Bronchial epithelial cell (primary cell): Measurements from ENCODE around the gene MRPL9. TPM values are rescaled to one million over a fixed set of nuclear protein-coding genes. Genes with fewer than 3 reads are reported as not detected.
A peak's percentile ranks its signal among the peaks of the same experiment; 100 is the strongest.

Experiments
- DNase-seq: peaks from one replicate; pipeline ENCODE4 v3.0.0-alpha.2; 2010; ENCODE audit warnings: low read depth
- FAIRE-seq: peaks from 2 replicates; lab custom pipeline; 2011; peaks lifted over from hg19 to GRCh38; lab: Jason Lieb, UNC
- H3K27me3 ChIP-seq: 2 replicates; pipeline ENCODE4 v1.5.1; 2011; ENCODE audit warnings: low read length; ENCODE audit not compliant: control insufficient read depth, insufficient read depth
- H3K36me3 ChIP-seq: 2 replicates; pipeline ENCODE4 v1.5.1; 2011; ENCODE audit warnings: low read length; ENCODE audit not compliant: control insufficient read depth, insufficient read depth
- H3K4me3 ChIP-seq: 2 replicates; pipeline ENCODE4 v1.5.1; 2011; ENCODE audit warnings: mild to moderate bottlenecking, low read depth, low read length, control low read depth
- CTCF ChIP-seq: IDR thresholded peaks from 2 replicates; pipeline ENCODE4 v1.5.1; 2011; ENCODE audit warnings: mild to moderate bottlenecking, moderate library complexity, low read length, control low read depth, inconsistent platforms; ENCODE audit not compliant: insufficient read depth, severe bottlenecking
- total RNA-seq: library from RNA; depleted of rRNA; stranded (reverse); fragments of >200 nt; gene quantifications from 2 replicates; pipeline ENCODE4 v1.2.1, GENCODE V29; 2014

Gene MRPL9
- total RNA-seq, 1 donor from 2014 or later: 83.2 TPM

GRCh38 chr1:151718666-151719065 is 44.6 kb downstream of the MRPL9 start:
- Histone ChIP-seq H3K36me3 (no peaks in the 10 kb centered on the region), H3K4me3 (no peak overlapping the region), H3K27me3 (peaks cover 39% of the 10 kb centered on the region)
- FAIRE-seq (no peak), DNase-seq (no peak)
- TF ChIP-seq CTCF: no peak

DNA sequence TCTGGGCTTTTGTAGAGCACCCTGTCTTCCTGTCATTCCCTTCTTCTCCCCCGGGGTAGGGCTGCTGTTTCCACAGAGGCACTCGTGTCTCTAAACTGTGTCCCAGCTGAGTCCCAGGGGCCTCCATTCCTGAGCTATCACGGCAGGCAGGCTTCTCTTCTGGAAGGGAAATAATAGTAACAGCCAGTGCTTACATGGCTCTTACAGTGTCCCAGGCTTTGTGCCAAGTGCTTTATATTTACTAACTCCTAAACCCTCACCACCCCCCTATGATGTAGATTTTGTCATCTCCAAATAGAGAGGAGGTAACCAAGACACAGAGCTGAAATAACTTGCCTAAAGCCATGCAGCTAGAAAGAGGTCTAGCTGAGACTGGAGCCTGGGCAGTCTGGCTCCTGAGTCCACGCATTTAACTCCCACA is 45.3 kb downstream of the MRPL9 start:
- no peaks in the 10 kb centered on the region for H3K36me3 ChIP-seq
- no peak overlapping the region for H3K4me3 ChIP-seq
- TF ChIP-seq CTCF: no peak
- peak; percentile 35 for DNase-seq
- FAIRE-seq: no peak
- peaks cover 39% of the 10 kb centered on the region for H3K27me3 ChIP-seq

GRCh38 chr1:151716771-151717631 is 46.3 kb downstream of the MRPL9 start, which contains the start of gene CELF3:
Gene CELF3 (minus strand): TSS chr1:151716803. CDS start chr1:151716020, 783 bp downstream.
- no peak for DNase-seq
- Histone ChIP-seq H3K27me3 (peaks cover 39% of the 10 kb centered on the region), H3K4me3 (no peak within 1 kb of the TSS), H3K36me3 (no peaks in the 10 kb centered on the region)
- FAIRE-seq: no peak
- no peak for TF ChIP-seq CTCF

DNA sequence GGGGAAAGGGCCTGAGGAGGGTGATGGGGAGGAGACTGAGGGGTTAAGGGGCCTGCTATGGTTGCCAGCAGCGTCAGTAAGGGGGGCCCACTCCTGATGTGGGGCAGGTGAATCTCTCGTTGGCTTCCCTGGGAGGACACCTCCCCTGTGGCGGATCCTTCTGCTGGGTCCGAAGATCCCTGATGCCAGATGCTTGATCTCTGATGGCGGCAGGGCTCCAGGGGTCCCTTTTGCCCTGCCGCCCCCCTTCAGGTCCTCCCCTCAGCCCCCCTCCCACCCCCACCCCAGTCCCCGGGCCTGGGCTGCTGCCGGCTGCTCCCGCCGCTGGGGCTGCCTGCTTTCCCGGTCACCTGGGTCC is 46.9 kb downstream of the MRPL9 start:
- Histone ChIP-seq H3K36me3 (no peaks in the 10 kb centered on the region), H3K27me3 (peaks cover 33% of the 10 kb centered on the region), H3K4me3 (no peak overlapping the region)
- DNase-seq: no peak
- FAIRE-seq: no peak
- TF ChIP-seq CTCF: no peak

GRCh38 chr1:151715726-151716404 is 47.4 kb downstream of the MRPL9 start:
- DNase-seq (no peak), FAIRE-seq (no peak)
- H3K27me3 ChIP-seq: peaks cover 31% of the 10 kb centered on the region
- no peak for TF ChIP-seq CTCF
- no peaks in the 10 kb centered on the region for H3K36me3 ChIP-seq
- no peak overlapping the region for H3K4me3 ChIP-seq
